H1 (cell line): ENCODE measurements around the gene MIPOL1.

ENCODE experiments used
- POLR2A ChIP-seq, 2 experiments: IDR thresholded peaks; 1 replicate in 1 of 2; 2 replicates in 1 of 2; pipeline ENCODE4 v1.6.1; 2011; ENCODE audit warnings: low read depth in 2 of 2, low read length in 2 of 2, mild to moderate bottlenecking in 2 of 2; ENCODE audit errors: control extremely low read depth in 1 of 2
- POLR2AphosphoS5 ChIP-seq: IDR thresholded peaks from 2 replicates; pipeline ENCODE4 v1.6.1; 2011; ENCODE audit warnings: low read depth, low read length

- TF ChIP-seq POLR2AphosphoS5: no peak
- no peak for TF ChIP-seq POLR2A (IDR thresholded peaks at IDR 0.05; ENCODE audit: control extremely low read depth in 1 of 2, low read depth in 2 of 2, low read length in 2 of 2)
Measured at GRCh38 chr14:37589715-37590427, 392.1 kb downstream of the MIPOL1 start.
